A375 (cell line): ENCODE measurements around the gene MRPS27. TPM values are rescaled to one million over a fixed set of nuclear protein-coding genes. Genes with fewer than 3 reads are reported as not detected.

Experiments
- small RNA-seq: library from RNA; depleted of rRNA; stranded (forward); fragments of <200 nt; gene quantifications from one replicate; pipeline ENCODE3, GENCODE V24; 2014
- total RNA-seq: library from RNA; depleted of rRNA; stranded (reverse); fragments of >200 nt; shearing (Covaris generic); gene quantifications from 2 replicates; pipeline ENCODE4 v1.2.3, GENCODE V29; 2014; rRNA removed

Gene MRPS27
- total RNA-seq = 84.8 and 98.9 TPM in 2 replicates

GRCh38 chr5:72319976-72320752 lies at the start of gene MRPS27, which contains the start of gene PTCD2:
MRPS27 (minus strand) TSS chr5:72320240; CDS start chr5:72320221, 19 bp downstream.
PTCD2 (plus strand) TSS chr5:72320373; CDS start chr5:72320383, 10 bp downstream.

Small RNAs within 50 kb of the gene (small RNA-seq; reads per million reads assigned to genes)
- gene MIR4803 (not detected), gene RN7SL153P (not detected)

Other genes starting within 250 kb of the MRPS27 start
- 21.7 and 27.6 TPM in 2 replicates for gene MAP1B, start 212.8 kb downstream of the MRPS27 start, total RNA-seq
- gene PTCD2, start 133 bp upstream of the MRPS27 start, total RNA-seq = 13.2 and 14.2 TPM in 2 replicates
- gene ZNF366, start 187.2 kb upstream of the MRPS27 start, total RNA-seq = not detected in 2 replicates